Measurements from ENCODE around the gene CHRNA9. TPM values are rescaled to one million over a fixed set of nuclear protein-coding genes. Genes with fewer than 3 reads are reported as not detected.

Gene CHRNA9
- total and polyA plus RNA-seq, 2 experiments from 2014 or later, result 0.58 to 5.7 TPM

GRCh38 chr4:40389986-40390385, 54.9 kb downstream of the CHRNA9 start:
- H3K9me2 ChIP-seq (ENCODE audit: insufficient read depth), result no peaks in the 10 kb centered on the region; the same call in 1 of the 2 replicates
- H3K79me2 ChIP-seq (replicated peaks; ENCODE audit: insufficient read depth), result no peaks in the 10 kb centered on the region
- TF ChIP-seq CREB1 (CRISPR knock-in tag; IDR thresholded peaks at IDR 0.05; ENCODE audit: low read depth) (no peak), STAT1 (IDR thresholded peaks at IDR 0.05; ENCODE audit: unreplicated experiment) (no peak), REST (IDR thresholded peaks at IDR 0.05; ENCODE audit: unreplicated experiment) (no peak), ZNF462 (CRISPR knock-in tag; IDR thresholded peaks at IDR 0.05) (no peak), EZH2 (IDR thresholded peaks at IDR 0.05; ENCODE audit: low read depth, unreplicated experiment) (no peak), JUNB (IDR thresholded peaks at IDR 0.05; ENCODE audit: unreplicated experiment) (no peak), ETS1 (IDR thresholded peaks at IDR 0.05) (no peak), ZNF114 (CRISPR knock-in tag; IDR thresholded peaks at IDR 0.05) (no peak), NANOG (IDR thresholded peaks at IDR 0.05; ENCODE audit: borderline replicate concordance) (no peak), EZH2phosphoT487 (IDR thresholded peaks at IDR 0.05; ENCODE audit: unreplicated experiment) (no peak), CTCF (conservative IDR thresholded peaks at IDR 0.05; ENCODE audit: low read depth in 2 of 2) (no peak), ZNF331 (CRISPR knock-in tag; IDR thresholded peaks at IDR 0.05; ENCODE audit: low read depth) (no peak), POLR2AphosphoS5 (IDR thresholded peaks at IDR 0.05; ENCODE audit: low read depth) (no peak)
- no peaks in the 10 kb centered on the region; the same call in none of the 2 replicates for H3K4me1 ChIP-seq (ENCODE audit: insufficient read depth)
- H4K20me1 ChIP-seq (replicated peaks; ENCODE audit: insufficient read depth), result no peaks in the 10 kb centered on the region
- no peaks in the 10 kb centered on the region for H3K27me3 ChIP-seq (ENCODE audit: insufficient read depth)
- Mint-ChIP-seq H3K27me3 (ENCODE audit: insufficient read depth, low read depth, poor library complexity) (peaks cover 9% of the 10 kb centered on the region), H3K4me3 (no peak overlapping the region), H3K9me3 (no peaks in the 10 kb centered on the region), H3K36me3 (ENCODE audit: low read depth) (no peaks in the 10 kb centered on the region), H3K27ac (no peak overlapping the region), H3K4me1 (peaks cover 10% of the 10 kb centered on the region; the same call in 2 of the 3 replicates)
- H3K4me3 ChIP-seq, result no peak overlapping the region
- DNase-seq (ENCODE audit: low spot score), result no peak
- H3K36me3 ChIP-seq (ENCODE audit: insufficient read depth), result no peaks in the 10 kb centered on the region
- H3K4me2 ChIP-seq, result no peak overlapping the region
- ATAC-seq, result no peak
- H3K27ac ChIP-seq (ENCODE audit: low read depth), result no peak overlapping the region
- no peak overlapping the region for H2AFZ ChIP-seq
- H3F3A ChIP-seq (replicated peaks; ENCODE audit: low read depth), result no peaks in the 10 kb centered on the region
